GM10266 (cell line): ENCODE results near the gene CSRP1.

Source experiments
- DNase-seq: peaks from one replicate; pipeline ENCODE4 v3.0.0; 2012; ENCODE audit errors: extremely low spot score
- CTCF ChIP-seq: IDR thresholded peaks from 2 replicates; pipeline ENCODE4 v1.5.1; 2012; ENCODE audit warnings: mild to moderate bottlenecking, low read depth; ENCODE audit not compliant: control insufficient read depth, insufficient read depth; ENCODE audit errors: missing control alignments

The CSRP1 gene

GRCh38 chr1:201491896-201492511 is 14.9 kb downstream of the CSRP1 start:
- no peak for DNase-seq
- no peak for TF ChIP-seq CTCF

- DNase-seq, result no peak
- TF ChIP-seq CTCF, result no peak
Measured at GRCh38 chr1:201490708-201491131, 16.2 kb downstream of the CSRP1 start.

GRCh38 chr1:201489643-201490261 is 17.2 kb downstream of the CSRP1 start:
- DNase-seq, result no peak
- no peak for TF ChIP-seq CTCF

- no peak for DNase-seq
- TF ChIP-seq CTCF, result no peak
Measured at GRCh38 chr1:201488830-201489589, 17.9 kb downstream of the CSRP1 start.

GRCh38 chr1:201487742-201488141 is 19.2 kb downstream of the CSRP1 start:
- no peak for TF ChIP-seq CTCF
- DNase-seq, result no peak

- DNase-seq, result no peak
- no peak for TF ChIP-seq CTCF
Measured at GRCh38 chr1:201486187-201486586, 20.7 kb downstream of the CSRP1 start.

- no peak for DNase-seq
- no peak for TF ChIP-seq CTCF
Measured at GRCh38 chr1:201485184-201485774, 21.6 kb downstream of the CSRP1 start.
